ENCODE results near the gene HHATL.

DNA sequence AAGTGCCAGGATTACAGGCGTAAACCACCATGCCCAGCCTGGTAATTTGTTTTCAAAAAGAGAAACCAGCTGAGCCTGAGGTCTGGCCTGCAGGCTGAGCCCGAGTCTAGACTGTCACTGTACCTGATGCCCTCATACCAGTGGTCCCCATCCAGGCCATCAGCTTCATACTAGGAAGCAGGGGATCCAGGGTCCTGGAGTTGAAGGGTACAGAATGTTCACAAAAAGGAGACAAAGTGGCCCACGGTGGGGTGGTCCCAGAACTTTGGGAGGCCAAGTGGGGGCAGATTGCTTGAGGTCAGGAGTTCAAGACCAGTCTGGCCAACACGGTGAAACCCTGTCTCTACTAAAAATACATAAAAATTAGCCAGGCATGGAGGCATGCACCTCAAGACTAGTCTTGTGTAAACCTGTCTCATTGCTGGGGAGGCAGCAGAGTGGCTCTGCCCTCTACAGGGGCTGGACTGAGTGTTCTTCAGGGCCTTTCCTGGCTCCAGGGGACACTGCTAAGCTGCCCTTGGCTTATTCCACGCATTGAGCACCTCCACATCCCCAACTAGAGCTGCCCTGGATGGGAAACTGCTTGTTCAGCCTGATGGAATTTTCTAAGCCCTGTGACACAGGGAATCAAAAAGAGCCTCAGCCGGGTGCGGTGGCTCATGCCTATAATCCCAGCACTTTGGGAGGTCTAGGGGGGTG is 7.9 kb upstream of the HHATL start:
- TF ChIP-seq CTCF (conservative IDR thresholded peaks at IDR 0.05; ENCODE audit: low read length) (no peak), EZH2phosphoT487 (IDR thresholded peaks at IDR 0.05; ENCODE audit: borderline replicate concordance, low read depth, low read length) (no peak)
